ENCODE measurements around the gene LRRTM1.

Gene LRRTM1

GRCh38 chr2:80258341-80258740 lies 46.2 kb downstream of the LRRTM1 start:
- no peak for TF ChIP-seq TAF1 (IDR thresholded peaks at IDR 0.05; ENCODE audit: low read depth, low read length)
- TF ChIP-seq POU2F2 (IDR thresholded peaks at IDR 0.05; ENCODE audit: low read depth, low read length): no peak
- no peak for TF ChIP-seq POLR2AphosphoS5 (IDR thresholded peaks at IDR 0.05; ENCODE audit: low read depth, low read length)
- TF ChIP-seq PAX5 (IDR thresholded peaks at IDR 0.05; ENCODE audit: insufficient read depth, low read length, severe bottlenecking): no peak
- no peak for TF ChIP-seq POLR2A (IDR thresholded peaks at IDR 0.05; ENCODE audit: low read depth, low read length)
- TF ChIP-seq SPI1 (IDR thresholded peaks at IDR 0.05; ENCODE audit: low read depth, low read length): no peak
- DNase-seq (ENCODE audit: insufficient read length, low spot score) (no peak), FAIRE-seq (no peak)

GRCh38 chr2:80257450-80257849 lies 47.1 kb downstream of the LRRTM1 start:
- no peak for DNase-seq (ENCODE audit: insufficient read length, low spot score)
- no peak for FAIRE-seq
- TF ChIP-seq TAF1 (IDR thresholded peaks at IDR 0.05; ENCODE audit: low read depth, low read length) (no peak), SPI1 (IDR thresholded peaks at IDR 0.05; ENCODE audit: low read depth, low read length) (no peak), POLR2AphosphoS5 (IDR thresholded peaks at IDR 0.05; ENCODE audit: low read depth, low read length) (no peak), POLR2A (IDR thresholded peaks at IDR 0.05; ENCODE audit: low read depth, low read length) (no peak)

- no peak for DNase-seq (ENCODE audit: insufficient read length, low spot score)
- no peak for FAIRE-seq
Observed at GRCh38 chr2:80256782-80257167, 47.8 kb downstream of the LRRTM1 start.

GRCh38 chr2:80255918-80256781 lies 48.4 kb downstream of the LRRTM1 start:
- DNase-seq (ENCODE audit: insufficient read length, low spot score) (no peak), FAIRE-seq (no peak)
- no peak for TF ChIP-seq PAX5 (IDR thresholded peaks at IDR 0.05; ENCODE audit: insufficient read depth, low read length, severe bottlenecking)
- TF ChIP-seq POU2F2 (IDR thresholded peaks at IDR 0.05; ENCODE audit: low read depth, low read length): no peak
- TF ChIP-seq POLR2AphosphoS5 (IDR thresholded peaks at IDR 0.05; ENCODE audit: low read depth, low read length): no peak
- no peak for TF ChIP-seq TAF1 (IDR thresholded peaks at IDR 0.05; ENCODE audit: low read depth, low read length)
- no peak for TF ChIP-seq SPI1 (IDR thresholded peaks at IDR 0.05; ENCODE audit: low read depth, low read length)
- no peak for TF ChIP-seq POLR2A (IDR thresholded peaks at IDR 0.05; ENCODE audit: low read depth, low read length)

More at GRCh38 chr2:80256782-80257167, 47.8 kb downstream of the LRRTM1 start:
- TF ChIP-seq PAX5 (IDR thresholded peaks at IDR 0.05; ENCODE audit: insufficient read depth, low read length, severe bottlenecking) (no peak), POLR2A (IDR thresholded peaks at IDR 0.05; ENCODE audit: low read depth, low read length) (no peak), TAF1 (IDR thresholded peaks at IDR 0.05; ENCODE audit: low read depth, low read length) (no peak), SPI1 (IDR thresholded peaks at IDR 0.05; ENCODE audit: low read depth, low read length) (peak; percentile 36; the same call in 1 of the 2 replicates), POU2F2 (IDR thresholded peaks at IDR 0.05; ENCODE audit: low read depth, low read length) (no peak)

- FAIRE-seq: no peak
- DNase-seq (ENCODE audit: insufficient read length, low spot score): no peak
- TF ChIP-seq POU2F2 (IDR thresholded peaks at IDR 0.05; ENCODE audit: low read depth, low read length) (no peak), PAX5 (IDR thresholded peaks at IDR 0.05; ENCODE audit: insufficient read depth, low read length, severe bottlenecking) (no peak)
Observed at GRCh38 chr2:80252294-80252986, 52.1 kb downstream of the LRRTM1 start.

Data from GM12891 (cell line).